ENCODE measurements around the gene BANK1.

- TF ChIP-seq SMC3 (IDR thresholded peaks at IDR 0.05; ENCODE audit: low read depth, low read length), result no peak
- TF ChIP-seq POLR2A (IDR thresholded peaks at IDR 0.05; ENCODE audit: low read depth, low read length), result no peak
- no peak for TF ChIP-seq CTCF (conservative IDR thresholded peaks at IDR 0.05; ENCODE audit: low read depth, low read length)
- no peak for TF ChIP-seq CHD1 (IDR thresholded peaks at IDR 0.05; ENCODE audit: low read depth, low read length)
- TF ChIP-seq MXI1 (IDR thresholded peaks at IDR 0.05; ENCODE audit: borderline replicate concordance, low read depth, low read length), result no peak
- TF ChIP-seq RFX5 (IDR thresholded peaks at IDR 0.05; ENCODE audit: low read depth, low read length), result no peak
- TF ChIP-seq MAFK (IDR thresholded peaks at IDR 0.05; ENCODE audit: low read depth, low read length), result no peak
These were observed 199.0 kb downstream of the BANK1 start for GRCh38 chr4:101989551-101989950.
